Ishikawa (cell line): ENCODE measurements around the gene TNFAIP2.

ENCODE experiments used
- EGR1 ChIP-seq: IDR thresholded peaks from 2 replicates; pipeline ENCODE4 v1.6.1; 2012
- EP300 ChIP-seq: IDR thresholded peaks from 2 replicates; pipeline ENCODE4 v1.6.1; 2012; ENCODE audit warnings: borderline replicate concordance
- TAF1 ChIP-seq: IDR thresholded peaks from 2 replicates; pipeline ENCODE4 v1.6.1; 2012; ENCODE audit warnings: low read depth, mild to moderate bottlenecking
- TEAD4 ChIP-seq: IDR thresholded peaks from 2 replicates; pipeline ENCODE4 v1.6.1; 2012
- TF ChIP-seq, protein P1 (sequence below): IDR thresholded peaks from 2 replicates; pipeline ENCODE4 v1.6.1; 2012; ENCODE audit warnings: low read depth, mild to moderate bottlenecking

DNA sequence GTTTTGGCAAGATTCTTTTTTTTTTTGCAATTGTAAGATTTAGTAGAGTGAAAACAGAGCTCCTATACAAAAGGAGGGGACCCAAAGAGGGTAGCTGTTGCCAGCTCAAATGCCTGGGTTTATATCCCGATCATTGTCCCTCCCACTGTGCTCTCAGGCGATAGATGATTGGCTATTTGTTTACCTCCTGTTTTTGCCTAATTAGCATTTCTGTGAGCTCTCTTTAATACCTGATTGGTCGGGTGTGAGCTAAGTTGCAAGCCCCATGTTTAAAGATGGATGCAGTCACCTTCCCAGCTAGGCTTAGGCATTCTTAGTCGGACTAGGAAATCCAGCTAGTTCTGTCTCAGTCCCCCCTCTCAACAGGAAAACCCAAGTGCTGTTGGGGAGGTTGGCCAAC is 26.9 kb upstream of the TNFAIP2 start:
- no peak for TF ChIP-seq EP300
- TF ChIP-seq TEAD4, result no peak
- no peak for TF ChIP-seq EGR1
- TF ChIP-seq, protein P1, sequence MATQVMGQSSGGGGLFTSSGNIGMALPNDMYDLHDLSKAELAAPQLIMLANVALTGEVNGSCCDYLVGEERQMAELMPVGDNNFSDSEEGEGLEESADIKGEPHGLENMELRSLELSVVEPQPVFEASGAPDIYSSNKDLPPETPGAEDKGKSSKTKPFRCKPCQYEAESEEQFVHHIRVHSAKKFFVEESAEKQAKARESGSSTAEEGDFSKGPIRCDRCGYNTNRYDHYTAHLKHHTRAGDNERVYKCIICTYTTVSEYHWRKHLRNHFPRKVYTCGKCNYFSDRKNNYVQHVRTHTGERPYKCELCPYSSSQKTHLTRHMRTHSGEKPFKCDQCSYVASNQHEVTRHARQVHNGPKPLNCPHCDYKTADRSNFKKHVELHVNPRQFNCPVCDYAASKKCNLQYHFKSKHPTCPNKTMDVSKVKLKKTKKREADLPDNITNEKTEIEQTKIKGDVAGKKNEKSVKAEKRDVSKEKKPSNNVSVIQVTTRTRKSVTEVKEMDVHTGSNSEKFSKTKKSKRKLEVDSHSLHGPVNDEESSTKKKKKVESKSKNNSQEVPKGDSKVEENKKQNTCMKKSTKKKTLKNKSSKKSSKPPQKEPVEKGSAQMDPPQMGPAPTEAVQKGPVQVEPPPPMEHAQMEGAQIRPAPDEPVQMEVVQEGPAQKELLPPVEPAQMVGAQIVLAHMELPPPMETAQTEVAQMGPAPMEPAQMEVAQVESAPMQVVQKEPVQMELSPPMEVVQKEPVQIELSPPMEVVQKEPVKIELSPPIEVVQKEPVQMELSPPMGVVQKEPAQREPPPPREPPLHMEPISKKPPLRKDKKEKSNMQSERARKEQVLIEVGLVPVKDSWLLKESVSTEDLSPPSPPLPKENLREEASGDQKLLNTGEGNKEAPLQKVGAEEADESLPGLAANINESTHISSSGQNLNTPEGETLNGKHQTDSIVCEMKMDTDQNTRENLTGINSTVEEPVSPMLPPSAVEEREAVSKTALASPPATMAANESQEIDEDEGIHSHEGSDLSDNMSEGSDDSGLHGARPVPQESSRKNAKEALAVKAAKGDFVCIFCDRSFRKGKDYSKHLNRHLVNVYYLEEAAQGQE, result no peak
- TF ChIP-seq TAF1, result no peak
